Stimulated activated CD4-positive, alpha-beta T cell treated with anti-CD3 and anti-CD28 coated beads, Interleukin-1b, Interleukin-23, amount 100 ng/mL, for 24 hours (primary cell): Measurements from ENCODE around the gene SLC35D2.

ENCODE experiments used
- DNase-seq, 4 experiments: peaks; one replicate each; pipeline ENCODE4 v3.0.0-alpha.2; 2020; ENCODE audit warnings: low read depth in 4 of 4, low spot score in 1 of 4

The SLC35D2 gene

GRCh38 chr9:96383165-96383942 is at the start of gene SLC35D2:
Gene SLC35D2, minus strand, starts transcription at chr9:96383711. Its CDS starts 77 bp downstream, at chr9:96383634.
- DNase-seq: no peak

GRCh38 chr9:96430377-96430776 is 46.9 kb upstream of the SLC35D2 start:
- no peak for DNase-seq

GRCh38 chr9:96429732-96430131 is 46.2 kb upstream of the SLC35D2 start:
- no peak for DNase-seq

- DNase-seq: no peak
These were observed 42.1 kb upstream of the SLC35D2 start for GRCh38 chr9:96425500-96426169.

- DNase-seq: no peak
These were observed 40.5 kb upstream of the SLC35D2 start for GRCh38 chr9:96423985-96424336.

- DNase-seq: no peak
These were observed 39.9 kb upstream of the SLC35D2 start for GRCh38 chr9:96423322-96423984.

GRCh38 chr9:96420468-96421219 is 37.1 kb upstream of the SLC35D2 start:
- DNase-seq: no peak

- no peak for DNase-seq
These were observed 36.1 kb upstream of the SLC35D2 start for GRCh38 chr9:96419691-96419969.

- peak in 3 of 4 experiments; percentile 4 to 50 (median 20) for DNase-seq
These were observed 35.6 kb upstream of the SLC35D2 start for GRCh38 chr9:96418920-96419690.

- DNase-seq: peak; percentile 77 to 95 (median 86)
These were observed 34.8 kb upstream of the SLC35D2 start, which contains the start of gene ZNF367 for GRCh38 chr9:96418083-96418919. Gene ZNF367, minus strand, starts transcription at chr9:96418370. Its CDS starts 338 bp downstream, at chr9:96418032.

GRCh38 chr9:96417661-96418082 is 34.2 kb upstream of the SLC35D2 start:
- peak in 2 of 4 experiments; percentile 9 to 14 for DNase-seq

- peak; percentile 82 to 90 (median 86) for DNase-seq
These were observed 33.6 kb upstream of the SLC35D2 start for GRCh38 chr9:96417051-96417586.

- DNase-seq: no peak
These were observed 30.1 kb upstream of the SLC35D2 start for GRCh38 chr9:96413302-96414221.

- DNase-seq: no peak
These were observed 28.8 kb upstream of the SLC35D2 start for GRCh38 chr9:96412174-96412913.

- DNase-seq: no peak
These were observed 27.8 kb upstream of the SLC35D2 start for GRCh38 chr9:96411129-96411838.

GRCh38 chr9:96408409-96409280 is 25.1 kb upstream of the SLC35D2 start:
- DNase-seq: no peak
